Measurements from ENCODE around the gene TTK. TPM values are rescaled to one million over a fixed set of nuclear protein-coding genes. Genes with fewer than 3 reads are reported as not detected.
"Not testable (repeated sequence)": the region's sequence is repeated elsewhere in the genome, so short reads cannot be mapped to it uniquely, and the experiment has no call there.

The TTK gene
- polyA plus RNA-seq, 4 donors: 19.7 to 22.3 (median 20.8) TPM

- no peak for DNase-seq (ENCODE audit: low read depth in 4 of 4, low spot score in 2 of 4)
These were observed 16.1 kb downstream of the TTK start for GRCh38 chr6:80020381-80021120.

GRCh38 chr6:80021131-80021530, 16.7 kb downstream of the TTK start:
- DNase-seq (ENCODE audit: low read depth in 4 of 4, low spot score in 2 of 4): no peak

GRCh38 chr6:80021591-80021990, 17.1 kb downstream of the TTK start:
- no peak for DNase-seq (ENCODE audit: low read depth in 4 of 4, low spot score in 2 of 4)

- no peak for DNase-seq (ENCODE audit: low read depth in 4 of 4, low spot score in 2 of 4)
These were observed 18.4 kb downstream of the TTK start for GRCh38 chr6:80022803-80023202.

GRCh38 chr6:80028589-80028988, 24.1 kb downstream of the TTK start:
- DNase-seq (ENCODE audit: low read depth in 4 of 4, low spot score in 2 of 4): no peak

GRCh38 chr6:80029470-80029869, 25.0 kb downstream of the TTK start:
- no peak for DNase-seq (ENCODE audit: low read depth in 4 of 4, low spot score in 2 of 4)

GRCh38 chr6:80048220-80048619, 43.8 kb downstream of the TTK start:
- not testable (repeated sequence) for DNase-seq (ENCODE audit: low read depth in 4 of 4, low spot score in 2 of 4)

GRCh38 chr6:80060774-80061173, 56.3 kb downstream of the TTK start:
- no peak for DNase-seq (ENCODE audit: low read depth in 4 of 4, low spot score in 2 of 4)

- not testable (repeated sequence) for DNase-seq (ENCODE audit: low read depth in 4 of 4, low spot score in 2 of 4)
These were observed 63.7 kb downstream of the TTK start for GRCh38 chr6:80068146-80068545.

- not testable (repeated sequence) for DNase-seq (ENCODE audit: low read depth in 4 of 4, low spot score in 2 of 4)
These were observed 66.0 kb downstream of the TTK start for GRCh38 chr6:80070431-80070830.

GRCh38 chr6:80077067-80077466, 72.6 kb downstream of the TTK start:
- no peak for DNase-seq (ENCODE audit: low read depth in 4 of 4, low spot score in 2 of 4)

- no peak for DNase-seq (ENCODE audit: low read depth in 4 of 4, low spot score in 2 of 4)
These were observed 84.2 kb downstream of the TTK start for GRCh38 chr6:80088637-80089036.

GRCh38 chr6:80091506-80091905, 87.1 kb downstream of the TTK start:
- DNase-seq (ENCODE audit: low read depth in 4 of 4, low spot score in 2 of 4): no peak

Other genes starting within 250 kb of the TTK start
- 1 to 10 TPM; 3.2 to 3.6 (median 3.4) TPM for gene ELOVL4, start 57.1 kb upstream of the TTK start, polyA plus RNA-seq (ENCODE audit: insufficient read length in 4 of 4)
- 10 to 100 TPM; 29.3 to 36.4 (median 32.6) TPM for gene BCKDHB, start 102.0 kb downstream of the TTK start, polyA plus RNA-seq (ENCODE audit: insufficient read length in 4 of 4)